Osteoblast (primary cell): ENCODE results near the gene ADORA2A. TPM values are rescaled to one million over a fixed set of nuclear protein-coding genes. Genes with fewer than 3 reads are reported as not detected.

Experiments used
- DNase-seq: peaks from one replicate; pipeline ENCODE4 v3.0.0; 2011; ENCODE audit warnings: low spot score, mixed read lengths; ENCODE audit not compliant: insufficient read length; ENCODE audit errors: missing footprints
- H2AFZ ChIP-seq: 2 replicates; pipeline ENCODE4 v1.6.0; 2011; ENCODE audit warnings: mild to moderate bottlenecking, low read length
- H3K27ac ChIP-seq: 2 replicates; pipeline ENCODE4 v1.5.1; 2011; ENCODE audit warnings: mild to moderate bottlenecking, low read depth, low read length, moderate library complexity
- H3K27me3 ChIP-seq: 2 replicates; pipeline ENCODE4 v1.6.0; 2012; ENCODE audit warnings: mild to moderate bottlenecking, control low read depth, inconsistent platforms, low read length, moderate library complexity; ENCODE audit not compliant: insufficient read depth
- H3K36me3 ChIP-seq: 2 replicates; pipeline ENCODE4 v1.5.1; 2011; ENCODE audit warnings: mild to moderate bottlenecking, low read length, control low read depth, moderate library complexity; ENCODE audit not compliant: insufficient read depth
- H3K4me1 ChIP-seq: 2 replicates; pipeline ENCODE4 v1.5.1; 2011; ENCODE audit warnings: mild to moderate bottlenecking, low read length, control low read depth, moderate library complexity; ENCODE audit not compliant: insufficient read depth
- H3K4me2 ChIP-seq: 2 replicates; pipeline ENCODE4 v1.6.0; 2011; ENCODE audit warnings: mild to moderate bottlenecking, low read length; ENCODE audit not compliant: insufficient read depth
- H3K4me3 ChIP-seq: fragments of 200-600 bp; sonication (generic); 3 replicates; pipeline ENCODE4 v1.5.1; 2012; ENCODE audit warnings: mild to moderate bottlenecking, low read length, inconsistent platforms; ENCODE audit not compliant: insufficient read depth
- H3K79me2 ChIP-seq: 2 replicates; pipeline ENCODE4 v1.6.0; 2012; ENCODE audit warnings: mild to moderate bottlenecking, low read length, control low read depth, inconsistent platforms; ENCODE audit not compliant: insufficient read depth
- H3K9me3 ChIP-seq: 2 replicates; pipeline ENCODE4 v1.5.1; 2011; ENCODE audit warnings: low read depth, low read length, control low read depth
- H4K20me1 ChIP-seq: 2 replicates; pipeline ENCODE4 v1.6.0; 2012; ENCODE audit warnings: mild to moderate bottlenecking, low read length, control low read depth; ENCODE audit not compliant: insufficient read depth
- total RNA-seq: library from RNA; depleted of rRNA; stranded (reverse); fragments of >200 nt; gene quantifications from 2 replicates; pipeline ENCODE4 v1.2.3, GENCODE V29; 2012
- TF ChIP-seq, protein P1 (sequence below): IDR thresholded peaks from 2 replicates; pipeline ENCODE4 v1.5.1; 2011; ENCODE audit warnings: mild to moderate bottlenecking, low read depth, low read length, moderate library complexity; ENCODE audit errors: extremely low read depth

The ADORA2A gene
- total RNA-seq, 1 donor: 0.72 TPM

DNA sequence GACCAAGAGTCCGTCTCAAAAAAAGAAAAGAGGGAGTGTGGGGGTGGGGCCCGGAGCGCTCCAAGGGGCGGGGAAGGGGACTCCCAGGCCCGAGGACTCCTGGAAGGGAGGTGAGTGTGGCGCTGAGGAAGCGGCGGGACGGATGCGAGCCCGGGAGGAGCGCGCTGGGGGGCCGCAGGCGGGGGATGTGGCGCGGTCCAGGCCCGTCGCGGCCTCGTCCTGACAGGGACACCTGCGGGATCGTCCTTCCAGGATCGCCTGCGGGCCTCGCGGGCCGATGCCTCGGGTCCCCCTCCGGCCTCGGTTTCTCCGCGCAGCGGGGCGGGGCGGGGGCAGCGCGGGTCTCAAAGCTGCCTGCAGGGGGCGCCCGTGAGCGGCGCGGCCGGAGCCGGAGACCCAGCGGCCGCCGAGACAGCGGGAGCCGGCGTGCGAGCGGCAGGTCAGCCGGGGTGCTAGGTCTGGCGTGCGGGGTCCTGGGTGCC, 3.8 kb upstream of the ADORA2A start:
- H3K4me3 ChIP-seq: peak overlapping the region; percentile 68
- no peaks in the 10 kb centered on the region for H3K79me2 ChIP-seq
- no peak overlapping the region for H3K27ac ChIP-seq
- peaks cover 3% of the 10 kb centered on the region for H4K20me1 ChIP-seq
- peak; percentile 99 for DNase-seq
- no peaks in the 10 kb centered on the region for H3K9me3 ChIP-seq
- peaks cover 31% of the 10 kb centered on the region for H3K27me3 ChIP-seq
- H3K36me3 ChIP-seq: no peaks in the 10 kb centered on the region
- no peak overlapping the region for H2AFZ ChIP-seq
- H3K4me2 ChIP-seq: peak overlapping the region; percentile 78
- H3K4me1 ChIP-seq: no peaks in the 10 kb centered on the region
- TF ChIP-seq, protein P1, sequence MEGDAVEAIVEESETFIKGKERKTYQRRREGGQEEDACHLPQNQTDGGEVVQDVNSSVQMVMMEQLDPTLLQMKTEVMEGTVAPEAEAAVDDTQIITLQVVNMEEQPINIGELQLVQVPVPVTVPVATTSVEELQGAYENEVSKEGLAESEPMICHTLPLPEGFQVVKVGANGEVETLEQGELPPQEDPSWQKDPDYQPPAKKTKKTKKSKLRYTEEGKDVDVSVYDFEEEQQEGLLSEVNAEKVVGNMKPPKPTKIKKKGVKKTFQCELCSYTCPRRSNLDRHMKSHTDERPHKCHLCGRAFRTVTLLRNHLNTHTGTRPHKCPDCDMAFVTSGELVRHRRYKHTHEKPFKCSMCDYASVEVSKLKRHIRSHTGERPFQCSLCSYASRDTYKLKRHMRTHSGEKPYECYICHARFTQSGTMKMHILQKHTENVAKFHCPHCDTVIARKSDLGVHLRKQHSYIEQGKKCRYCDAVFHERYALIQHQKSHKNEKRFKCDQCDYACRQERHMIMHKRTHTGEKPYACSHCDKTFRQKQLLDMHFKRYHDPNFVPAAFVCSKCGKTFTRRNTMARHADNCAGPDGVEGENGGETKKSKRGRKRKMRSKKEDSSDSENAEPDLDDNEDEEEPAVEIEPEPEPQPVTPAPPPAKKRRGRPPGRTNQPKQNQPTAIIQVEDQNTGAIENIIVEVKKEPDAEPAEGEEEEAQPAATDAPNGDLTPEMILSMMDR: peak; percentile 45

DNA sequence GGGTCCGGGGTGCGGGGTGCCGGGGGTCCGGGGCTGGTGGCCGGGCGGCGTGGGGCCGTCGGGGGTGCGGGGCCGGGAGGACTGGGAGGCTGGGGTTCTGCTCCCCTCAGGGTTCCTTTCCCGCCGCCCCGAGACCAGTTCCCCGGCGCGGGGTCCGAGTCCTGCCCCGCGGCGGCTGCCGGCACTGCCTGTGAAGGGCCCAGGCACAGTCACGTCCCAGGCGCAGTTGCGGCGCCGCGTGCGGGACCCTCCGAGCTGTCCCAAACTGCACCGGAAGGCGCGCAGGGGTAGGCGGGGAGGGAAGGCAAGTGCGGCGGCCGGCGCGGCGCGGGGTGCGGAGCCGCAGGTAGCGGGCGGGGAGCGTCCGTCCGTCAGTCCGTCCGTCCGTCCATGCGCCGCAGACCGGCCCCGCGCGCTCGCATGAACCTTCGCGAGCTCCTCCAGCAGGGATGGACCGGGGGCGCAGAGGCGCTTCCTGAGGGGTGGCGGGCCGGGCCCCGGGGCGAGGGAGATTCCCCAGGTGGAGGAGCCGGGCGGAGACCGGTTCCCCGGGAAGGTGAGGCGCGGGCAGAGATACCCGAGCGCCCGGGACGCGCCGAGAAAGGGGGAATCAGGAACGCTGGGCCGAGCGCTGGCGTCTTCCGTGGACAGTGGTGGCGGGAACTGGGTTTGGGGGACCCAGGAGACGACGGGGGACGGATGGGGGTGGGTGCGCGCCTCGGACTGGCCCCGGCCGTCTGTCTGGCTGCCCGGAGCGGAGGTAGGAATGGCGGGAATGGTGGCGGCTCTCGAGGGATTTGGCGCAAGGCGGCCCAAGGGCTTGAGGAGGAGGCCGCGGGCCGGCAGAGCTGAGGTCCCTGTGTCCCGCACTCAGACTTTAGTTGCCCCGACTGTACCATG, 3.1 kb upstream of the ADORA2A start:
- Histone ChIP-seq H3K27me3 (peaks cover 31% of the 10 kb centered on the region), H3K4me3 (peak overlapping the region; percentile 68), H3K9me3 (no peaks in the 10 kb centered on the region), H3K4me2 (peak overlapping the region; percentile 78), H4K20me1 (peaks cover 3% of the 10 kb centered on the region), H3K27ac (no peak overlapping the region), H2AFZ (no peak overlapping the region), H3K79me2 (no peaks in the 10 kb centered on the region), H3K36me3 (no peaks in the 10 kb centered on the region), H3K4me1 (no peaks in the 10 kb centered on the region)
- peak; percentile 80 for DNase-seq
- TF ChIP-seq, protein P1: no peak

DNA sequence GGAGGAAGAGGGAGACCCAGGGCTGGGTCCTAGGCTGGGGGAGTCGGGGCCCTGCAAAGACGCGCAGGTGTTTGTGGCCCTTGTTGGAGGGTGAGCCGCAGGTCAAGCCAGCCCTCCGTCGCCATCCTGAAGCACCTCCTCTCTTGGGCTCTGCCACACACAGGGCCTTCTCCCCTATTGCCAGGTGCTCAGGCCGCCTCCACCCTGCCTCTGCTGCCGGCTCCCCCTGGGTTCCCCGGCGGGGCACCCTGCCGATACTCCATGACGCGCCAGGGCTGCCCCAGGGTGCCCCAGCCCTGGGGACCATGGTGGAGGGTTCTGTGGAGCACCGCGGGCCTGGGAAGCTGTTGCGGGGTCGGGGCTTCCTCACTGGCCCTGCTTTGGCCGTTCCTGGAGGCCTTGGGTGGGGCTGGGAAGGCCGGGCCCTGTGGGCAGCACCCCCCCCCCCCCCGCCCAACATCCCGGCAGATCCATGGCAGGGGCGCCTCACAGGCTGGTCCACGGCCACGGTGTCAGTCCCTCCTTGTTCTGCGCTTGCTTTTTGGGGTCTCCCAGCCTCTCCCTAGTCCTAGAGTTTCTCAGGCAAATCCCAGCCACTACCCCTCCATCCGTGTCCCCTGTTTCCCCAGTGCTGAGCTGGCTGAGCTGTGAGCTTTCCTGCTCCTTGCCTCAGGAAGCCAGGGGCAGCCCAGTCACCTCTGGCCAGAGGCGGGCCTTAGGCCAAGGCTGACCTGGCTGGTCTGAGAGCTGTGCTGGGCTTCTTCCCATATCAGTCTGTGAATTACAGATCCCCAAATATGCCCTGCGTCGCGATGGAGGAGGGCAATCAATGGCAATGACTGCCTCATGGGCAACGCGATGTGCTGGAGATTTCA, 2.3 kb upstream of the ADORA2A start:
- peaks cover 31% of the 10 kb centered on the region for H3K27me3 ChIP-seq
- H3K36me3 ChIP-seq: no peaks in the 10 kb centered on the region
- no peak overlapping the region for H3K4me3 ChIP-seq
- peaks cover 3% of the 10 kb centered on the region for H4K20me1 ChIP-seq
- DNase-seq: peak; percentile 76
- H3K9me3 ChIP-seq: no peaks in the 10 kb centered on the region
- no peaks in the 10 kb centered on the region for H3K79me2 ChIP-seq
- H3K27ac ChIP-seq: no peak overlapping the region
- TF ChIP-seq, protein P1: no peak
- H3K4me2 ChIP-seq: no peak overlapping the region
- H2AFZ ChIP-seq: no peak overlapping the region
- no peaks in the 10 kb centered on the region for H3K4me1 ChIP-seq
